ENCODE measurements around the gene FADS3.

Gene FADS3

GRCh38 chr11:61837411-61838005, 53.8 kb downstream of the FADS3 start:
- in situ Hi-C loops (cut with HindIII; ENCODE audit: low pct_ligation_motif_present, low sequenced_read_pairs) = no loop called here
- H3K27ac ChIP-seq = no peak overlapping the region
- H3K4me3 ChIP-seq (ENCODE audit: low read depth, low read length) = no peak overlapping the region
- H3K36me3 ChIP-seq (replicated peaks) = peaks cover 39% of the 10 kb centered on the region
- DNase-seq = no peak
- no peaks in the 10 kb centered on the region for H3K27me3 ChIP-seq (replicated peaks)
- TF ChIP-seq, protein P1, sequence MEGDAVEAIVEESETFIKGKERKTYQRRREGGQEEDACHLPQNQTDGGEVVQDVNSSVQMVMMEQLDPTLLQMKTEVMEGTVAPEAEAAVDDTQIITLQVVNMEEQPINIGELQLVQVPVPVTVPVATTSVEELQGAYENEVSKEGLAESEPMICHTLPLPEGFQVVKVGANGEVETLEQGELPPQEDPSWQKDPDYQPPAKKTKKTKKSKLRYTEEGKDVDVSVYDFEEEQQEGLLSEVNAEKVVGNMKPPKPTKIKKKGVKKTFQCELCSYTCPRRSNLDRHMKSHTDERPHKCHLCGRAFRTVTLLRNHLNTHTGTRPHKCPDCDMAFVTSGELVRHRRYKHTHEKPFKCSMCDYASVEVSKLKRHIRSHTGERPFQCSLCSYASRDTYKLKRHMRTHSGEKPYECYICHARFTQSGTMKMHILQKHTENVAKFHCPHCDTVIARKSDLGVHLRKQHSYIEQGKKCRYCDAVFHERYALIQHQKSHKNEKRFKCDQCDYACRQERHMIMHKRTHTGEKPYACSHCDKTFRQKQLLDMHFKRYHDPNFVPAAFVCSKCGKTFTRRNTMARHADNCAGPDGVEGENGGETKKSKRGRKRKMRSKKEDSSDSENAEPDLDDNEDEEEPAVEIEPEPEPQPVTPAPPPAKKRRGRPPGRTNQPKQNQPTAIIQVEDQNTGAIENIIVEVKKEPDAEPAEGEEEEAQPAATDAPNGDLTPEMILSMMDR (IDR thresholded peaks at IDR 0.05; ENCODE audit: low read depth, low read length, missing control alignments) = no peak

GRCh38 chr11:61836193-61836592, 55.2 kb downstream of the FADS3 start:
- DNase-seq = no peak
- TF ChIP-seq, protein P1 (IDR thresholded peaks at IDR 0.05; ENCODE audit: low read depth, low read length, missing control alignments) = no peak
- Histone ChIP-seq H3K36me3 (replicated peaks) (peaks cover 28% of the 10 kb centered on the region), H3K4me3 (ENCODE audit: low read depth, low read length) (no peak overlapping the region), H3K27me3 (replicated peaks) (no peaks in the 10 kb centered on the region), H3K27ac (no peak overlapping the region)
- in situ Hi-C loops (cut with HindIII; ENCODE audit: low pct_ligation_motif_present, low sequenced_read_pairs) = no loop called here

DNA sequence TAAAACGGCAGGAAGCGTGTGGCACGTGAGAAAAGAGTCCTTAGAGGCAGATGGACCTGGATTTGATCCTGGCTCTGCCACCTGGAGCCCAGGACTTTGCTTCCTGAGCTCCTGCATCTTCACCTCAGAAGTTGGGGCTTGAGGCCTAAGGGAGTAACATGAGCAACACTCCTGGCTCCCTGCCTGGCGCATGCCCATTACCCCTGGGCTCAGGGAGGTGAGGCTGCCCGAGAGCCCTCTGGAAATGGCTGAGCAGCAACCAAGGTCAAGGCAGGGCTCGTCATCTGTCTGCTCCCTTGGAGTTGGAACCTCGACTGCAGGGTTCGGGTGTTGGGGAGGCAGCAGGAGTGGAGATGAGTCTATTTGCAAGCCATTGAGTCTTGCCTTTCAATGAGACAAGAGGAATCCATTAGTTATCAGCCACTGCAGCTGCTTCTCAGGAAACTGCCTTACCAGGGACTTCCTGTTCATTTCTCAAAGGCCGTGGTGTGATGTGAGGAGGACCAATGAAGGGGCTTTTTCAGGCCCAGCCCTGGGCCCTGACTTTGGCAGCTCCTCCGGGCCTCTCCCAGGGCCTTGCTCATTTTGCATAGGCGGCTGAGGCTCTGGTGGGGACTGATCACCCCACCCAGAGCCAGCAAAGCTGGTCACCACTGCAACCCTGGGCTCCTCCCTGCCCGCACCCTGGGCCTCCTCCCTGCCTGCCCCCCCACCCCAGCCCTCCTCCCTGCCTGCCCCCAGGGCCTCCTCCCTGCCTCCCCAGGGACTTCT, 56.9 kb downstream of the FADS3 start:
- Histone ChIP-seq H3K36me3 (replicated peaks) (peaks cover 15% of the 10 kb centered on the region), H3K27me3 (replicated peaks) (no peaks in the 10 kb centered on the region), H3K4me3 (ENCODE audit: low read depth, low read length) (no peak overlapping the region), H3K27ac (peak overlapping the region; percentile 68)
- DNase-seq = peak; percentile 64
- in situ Hi-C loops (cut with HindIII; ENCODE audit: low pct_ligation_motif_present, low sequenced_read_pairs) = no loop called here
- TF ChIP-seq, protein P1 (IDR thresholded peaks at IDR 0.05; ENCODE audit: low read depth, low read length, missing control alignments) = no peak

- Histone ChIP-seq H3K27me3 (replicated peaks) (no peaks in the 10 kb centered on the region), H3K36me3 (replicated peaks) (peaks cover 12% of the 10 kb centered on the region), H3K4me3 (ENCODE audit: low read depth, low read length) (no peak overlapping the region), H3K27ac (no peak overlapping the region)
- TF ChIP-seq, protein P1 (IDR thresholded peaks at IDR 0.05; ENCODE audit: low read depth, low read length, missing control alignments) = no peak
- no peak for DNase-seq
- in situ Hi-C loops (cut with HindIII; ENCODE audit: low pct_ligation_motif_present, low sequenced_read_pairs) = no loop called here
These were observed 57.4 kb downstream of the FADS3 start for GRCh38 chr11:61833926-61834277.

- Histone ChIP-seq H3K27me3 (replicated peaks) (no peaks in the 10 kb centered on the region), H3K27ac (no peak overlapping the region), H3K4me3 (ENCODE audit: low read depth, low read length) (no peak overlapping the region), H3K36me3 (replicated peaks) (peaks cover 8% of the 10 kb centered on the region)
- in situ Hi-C loops (cut with HindIII; ENCODE audit: low pct_ligation_motif_present, low sequenced_read_pairs) = no loop called here
- DNase-seq = no peak
- TF ChIP-seq, protein P1 (IDR thresholded peaks at IDR 0.05; ENCODE audit: low read depth, low read length, missing control alignments) = no peak
These were observed 57.9 kb downstream of the FADS3 start for GRCh38 chr11:61833471-61833870.
